HK-2 (cell line): ENCODE data around the gene OR8H2.
"Not testable (repeated sequence)": the region's sequence is repeated elsewhere in the genome, so short reads cannot be mapped to it uniquely, and the experiment has no call there.

Experiments
- DNase-seq: peaks from one replicate; pipeline ENCODE4 v3.0.0-alpha.2; 2018; ENCODE audit not compliant: unreplicated experiment

OR8H2 gene, protein sequence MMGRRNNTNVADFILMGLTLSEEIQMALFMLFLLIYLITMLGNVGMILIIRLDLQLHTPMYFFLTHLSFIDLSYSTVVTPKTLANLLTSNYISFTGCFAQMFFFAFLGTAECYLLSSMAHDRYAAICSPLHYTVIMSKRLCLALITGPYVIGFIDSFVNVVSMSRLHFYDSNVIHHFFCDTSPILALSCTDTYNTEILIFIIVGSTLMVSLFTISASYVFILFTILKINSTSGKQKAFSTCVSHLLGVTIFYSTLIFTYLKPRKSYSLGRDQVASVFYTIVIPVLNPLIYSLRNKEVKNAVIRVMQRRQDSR

GRCh38 chr11:56103210-56103737 is at the start of gene OR8H2:
Gene OR8H2 (plus strand): TSS chr11:56103687. CDS start chr11:56105043, 1,356 bp downstream.
- DNase-seq, result no peak

DNA sequence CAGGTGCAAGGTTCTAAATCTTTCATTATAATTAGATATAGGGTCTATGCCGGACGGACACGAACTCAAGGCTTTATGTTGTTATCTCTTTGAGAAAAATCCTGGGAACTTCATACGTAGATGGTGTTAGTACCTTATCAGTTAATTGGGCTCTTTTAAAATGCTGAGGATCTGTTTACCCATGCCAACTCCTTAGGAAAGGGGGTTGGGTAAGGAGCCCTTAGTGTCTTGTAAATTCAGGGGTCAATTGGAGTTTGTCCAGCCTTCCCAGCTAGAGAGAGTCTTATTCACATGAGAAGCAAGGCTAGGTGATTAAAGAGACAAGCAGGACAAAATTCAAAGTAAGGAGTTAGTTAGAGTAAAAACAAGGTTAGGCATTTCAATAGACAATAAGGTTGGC is 47.1 kb upstream of the OR8H2 start:
- DNase-seq, result not testable (repeated sequence)

- DNase-seq, result not testable (repeated sequence)
Observed at GRCh38 chr11:56057661-56058237, 45.7 kb upstream of the OR8H2 start.

DNA sequence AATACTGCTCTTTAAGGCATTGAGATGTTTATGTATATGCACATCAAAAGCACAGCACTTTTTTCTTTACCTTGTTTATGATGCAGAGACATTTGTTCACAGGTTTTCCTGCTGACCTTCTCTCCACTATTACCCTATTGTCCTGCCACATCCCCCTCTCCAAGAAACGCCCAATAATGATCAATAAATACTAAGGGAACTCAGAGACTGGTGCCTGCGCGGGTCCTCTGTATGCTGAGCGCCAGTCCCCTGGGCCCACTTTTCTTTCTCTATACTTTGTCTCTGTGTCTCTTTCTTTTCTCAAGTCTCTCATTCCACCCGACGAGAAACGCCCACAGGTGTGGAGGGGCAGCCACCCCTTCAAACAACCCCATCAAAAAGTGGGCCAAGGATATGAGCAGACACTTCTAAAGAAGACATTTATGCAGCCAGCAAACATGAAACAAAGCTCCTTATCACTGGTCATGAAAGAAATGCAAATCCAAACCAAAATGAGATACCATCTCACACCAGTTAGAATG is 45.2 kb upstream of the OR8H2 start:
- not testable (repeated sequence) for DNase-seq

DNA sequence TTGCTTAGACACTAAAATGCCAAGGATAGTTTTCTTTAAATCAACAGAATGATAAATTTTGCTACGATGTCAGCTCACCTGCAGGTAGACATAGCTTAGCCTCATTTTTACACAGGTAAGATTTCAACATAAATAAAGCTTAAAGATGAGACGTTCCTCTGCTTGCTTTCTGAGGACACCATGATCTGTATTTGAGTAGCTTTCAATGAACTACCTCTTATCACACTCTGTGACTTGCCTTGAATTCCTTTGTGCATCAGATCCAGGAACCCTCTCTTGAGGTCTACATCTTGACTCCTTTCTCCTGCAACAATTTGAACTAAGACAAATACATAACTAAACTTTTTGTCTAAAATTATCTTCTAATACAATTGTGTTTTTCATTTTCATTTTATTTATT is 36.5 kb upstream of the OR8H2 start:
- no peak for DNase-seq

DNA sequence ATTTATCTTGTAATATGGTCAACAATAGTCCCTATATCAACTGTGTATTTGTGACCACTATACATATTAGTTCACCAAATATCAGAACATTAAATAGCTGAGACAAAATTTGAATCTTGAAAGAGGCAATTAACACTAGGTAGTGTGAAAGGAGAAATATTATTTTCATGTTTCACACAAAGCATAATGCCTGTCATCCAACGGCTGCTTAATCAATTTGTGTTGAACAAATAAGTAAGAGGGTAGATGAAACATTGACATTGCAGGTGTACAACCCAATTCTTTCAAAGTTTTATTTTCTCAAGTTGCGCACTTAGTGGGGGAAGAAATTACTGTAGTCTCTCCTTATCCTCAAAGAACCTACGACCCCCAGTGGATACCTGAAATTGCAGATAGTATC is 13.8 kb upstream of the OR8H2 start:
- DNase-seq, result no peak

DNA sequence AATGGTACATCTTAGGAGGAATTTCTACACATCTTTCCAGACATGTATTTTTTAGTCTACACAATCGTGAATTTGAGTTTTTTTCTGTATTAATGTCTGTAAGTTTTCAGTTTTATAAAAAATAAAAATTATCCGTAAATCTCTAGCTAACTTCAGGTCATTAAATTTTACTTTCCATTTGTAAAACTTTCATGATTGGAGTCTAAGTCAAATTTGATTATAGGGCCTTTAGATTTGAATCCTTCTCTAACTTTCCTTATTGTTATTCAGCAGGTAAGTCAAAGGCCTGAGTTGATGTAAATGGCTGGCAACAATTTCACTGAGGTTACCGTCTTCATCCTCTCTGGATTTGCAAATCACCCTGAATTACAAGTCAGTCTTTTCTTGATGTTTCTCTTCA is 10.5 kb upstream of the OR8H2 start, which contains the start of gene OR8I2:
OR8I2 (plus strand) TSS at position 301 of the 400 bp plus-strand sequence; CDS start at position 301, 0 bp downstream.
- no peak for DNase-seq

- DNase-seq, result no peak
Observed at GRCh38 chr11:56122073-56122472, 18.6 kb downstream of the OR8H2 start, which contains the start of gene OR8H3. Gene OR8H3 (plus strand): TSS chr11:56122373. CDS start chr11:56122373, 0 bp downstream.

- no peak for DNase-seq
Observed at GRCh38 chr11:56140151-56140661, 36.7 kb downstream of the OR8H2 start, which contains the start of gene OR8J3. Gene OR8J3 (minus strand): TSS chr11:56140201. CDS start chr11:56137718, 2,483 bp downstream.

DNA sequence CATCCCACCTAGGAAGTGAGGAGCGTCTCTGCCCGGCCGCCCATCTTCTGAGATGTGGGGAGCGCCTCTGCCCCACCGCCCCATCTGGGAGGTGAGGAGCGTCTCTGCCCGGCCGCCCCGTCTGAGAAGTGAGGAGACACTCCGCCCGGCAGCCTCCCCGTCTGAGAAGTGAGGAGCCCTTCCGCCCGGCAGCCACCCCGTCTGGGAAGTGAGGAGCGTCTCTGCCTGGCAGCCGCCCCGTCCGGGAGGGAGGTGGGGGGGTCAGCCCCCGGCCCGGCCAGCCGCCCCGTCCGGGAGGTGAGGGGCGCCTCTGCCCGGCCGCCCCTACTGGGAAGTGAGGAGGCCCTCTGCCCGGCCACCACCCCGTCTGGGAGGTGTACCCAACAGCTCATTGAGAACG is 40.2 kb downstream of the OR8H2 start:
- DNase-seq, result not testable (repeated sequence)

GRCh38 chr11:56151376-56151775 is 47.9 kb downstream of the OR8H2 start:
- DNase-seq, result no peak

DNA sequence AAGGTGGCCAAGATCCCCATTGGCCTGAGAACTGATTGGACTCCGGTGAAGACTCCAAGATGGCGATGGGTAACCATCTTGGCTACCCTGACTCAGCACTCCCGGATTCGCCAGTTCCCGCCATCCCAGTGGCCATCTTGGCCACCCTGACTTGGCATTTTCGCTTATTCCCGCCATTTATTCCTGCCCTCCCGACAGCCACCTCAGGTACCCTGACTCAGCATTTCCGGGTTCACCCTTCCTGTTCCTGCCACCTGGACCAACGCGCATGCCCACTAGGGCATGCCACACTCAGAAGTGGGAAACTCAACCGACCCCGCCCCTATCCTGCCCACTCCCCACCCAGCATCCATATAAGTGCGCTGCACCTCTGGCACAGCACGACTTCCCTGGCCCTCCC is 48.8 kb downstream of the OR8H2 start:
- no peak for DNase-seq
